Panc1 (cell line): ENCODE data around the gene SMAD6. TPM values are rescaled to one million over a fixed set of nuclear protein-coding genes. Genes with fewer than 3 reads are reported as not detected.

Source experiments
- ATAC-seq: fragments of 200-7000 bp; cut with Tn5 transposase; 2 replicates; pipeline ENCODE4 v1.9.1; 2020; ENCODE audit warnings: mild to moderate bottlenecking, moderate library complexity
- BruUV-seq: library from RNA; stranded (reverse); fragments of 400-500 nt; replicated peaks from 2 replicates; lab custom pipeline; 2021; lab: Mats Ljungman, UMichigan
- CTCF ChIA-PET: fragments of 300-600 bp; sonication (Branson Sonifier 250); formaldehyde crosslinking; loops from one replicate; lab custom pipeline; 2022; ENCODE audit warnings: antibody characterized with exemption; lab: Charles Lee
- POLR2A ChIA-PET: fragments of 300-600 bp; sonication (Branson Sonifier 250); formaldehyde crosslinking; loops from one replicate; lab custom pipeline; 2022; ENCODE audit warnings: antibody characterized with exemption; lab: Charles Lee
- DNase-seq: peaks from one replicate; pipeline ENCODE4 v3.0.0-alpha.2; 2010; ENCODE audit warnings: low read depth, low spot score
- H3K27ac ChIP-seq: 2 replicates; pipeline ENCODE4 v1.5.1; 2011; ENCODE audit warnings: mild to moderate bottlenecking, low read length, inconsistent platforms
- H3K27me3 ChIP-seq: fragments of 200-500 bp; sonication (Bioruptor generic); 2 replicates; pipeline ENCODE4 v1.6.0; 2014; ENCODE audit warnings: low read length, inconsistent platforms; ENCODE audit not compliant: control insufficient read depth, insufficient read depth
- H3K36me3 ChIP-seq: fragments of 200-500 bp; sonication (Bioruptor generic); 2 replicates; pipeline ENCODE4 v1.5.1; 2014; ENCODE audit warnings: inconsistent platforms, mild to moderate bottlenecking, low read length, moderate library complexity; ENCODE audit not compliant: control insufficient read depth, insufficient read depth
- H3K4me1 ChIP-seq: 2 replicates; pipeline ENCODE4 v1.5.1; 2011; ENCODE audit warnings: inconsistent platforms, mild to moderate bottlenecking, low read length, moderate library complexity; ENCODE audit not compliant: control insufficient read depth, insufficient read depth
- H3K4me3 ChIP-seq, 2 experiments: 2 replicates each; pipeline ENCODE4 v1.5.1; 2011 to 2012; ENCODE audit warnings: low read depth in 2 of 2, low read length in 2 of 2, mild to moderate bottlenecking in 2 of 2, inconsistent platforms in 1 of 2, moderate library complexity in 1 of 2
- H3K9me3 ChIP-seq: fragments of 200-500 bp; sonication (Bioruptor generic); 2 replicates; pipeline ENCODE4 v1.5.1; 2014; ENCODE audit warnings: low read depth, mild to moderate bottlenecking, inconsistent platforms, low read length, moderate library complexity; ENCODE audit not compliant: control insufficient read depth, insufficient read depth
- CTCF ChIP-seq: fragments of 450-650 bp; IDR thresholded peaks from 2 replicates; pipeline ENCODE4 v1.5.1; 2017; ENCODE audit warnings: mild to moderate bottlenecking
- POLR2AphosphoS5 ChIP-seq: IDR thresholded peaks from 2 replicates; pipeline ENCODE4 v1.6.1; 2012; ENCODE audit warnings: mild to moderate bottlenecking, low read depth, low read length, moderate library complexity
- REST ChIP-seq, 2 experiments: IDR thresholded peaks; 2 replicates each; pipeline ENCODE4 v1.6.1; 2011 to 2012; ENCODE audit warnings: low read depth in 2 of 2, control low read depth in 1 of 2, low read length in 1 of 2, mild to moderate bottlenecking in 1 of 2, moderate library complexity in 1 of 2; ENCODE audit not compliant: insufficient read depth in 1 of 2
- SIN3A ChIP-seq: IDR thresholded peaks from 2 replicates; pipeline ENCODE4 v1.6.1; 2012; ENCODE audit warnings: low read depth, mild to moderate bottlenecking, low read length, moderate library complexity, borderline replicate concordance; ENCODE audit not compliant: insufficient read depth
- TCF7L2 ChIP-seq: IDR thresholded peaks from 2 replicates; pipeline ENCODE4 v1.6.1; 2011; ENCODE audit warnings: mild to moderate bottlenecking, low read depth, low read length, inconsistent platforms
- in situ Hi-C: cut with HindIII; loops from 2 replicates; pipeline ENCODE4 v1.10.0; 2016; ENCODE audit warnings: low sequenced_read_pairs, low pct_unique_long_range_greater_than_20kb
- intact Hi-C: fragments of 100-400 bp; cut with micrococcal nuclease; formaldehyde crosslinking; loops from one replicate; pipeline ENCODE4 v1.10.0; 2022; ENCODE audit not compliant: unreplicated experiment
- total RNA-seq: library from RNA; stranded (reverse); gene quantifications from one replicate; pipeline ENCODE4 v1.2.1, GENCODE V29; 2021; ENCODE audit not compliant: unreplicated experiment

The SMAD6 gene
- total RNA-seq, 1 experiment from 2014 or later = 45.9 TPM

- no peaks in the 10 kb centered on the region for H3K36me3 ChIP-seq
- ChIA-PET POLR2A (interaction anchor here (0.7 kb wide), 1 partner anchor 18 kb away, joined by 14 read pairs; no protein-coding TSS in a partner anchor), CTCF (interaction anchor here (0.6 to 2.4 kb wide), 6 partner anchors 30 to 158 kb away, joined by 3 to 10 read pairs (median 4); no protein-coding TSS in a partner anchor)
- peak overlapping the region; percentile 91 to 97 for H3K4me3 ChIP-seq
- TF ChIP-seq TCF7L2 (no peak), CTCF (peak; percentile 91)
- DNase-seq (no peak), ATAC-seq (peak; percentile 26)
- H3K9me3 ChIP-seq = no peaks in the 10 kb centered on the region
- peak overlapping the region; percentile 94 for H3K27ac ChIP-seq
- peaks cover 69% of the 10 kb centered on the region for H3K4me1 ChIP-seq
- BruUV-seq = no TSS peak
- H3K27me3 ChIP-seq = no peaks in the 10 kb centered on the region
- intact Hi-C loops (loop anchor here (2.0 to 5.0 kb wide), 2 partner anchors 69 to 146 kb away; no protein-coding TSS in a partner anchor), in situ Hi-C loops (no loop called here)
These were observed 4.2 kb downstream of the SMAD6 start for GRCh38 chr15:66706225-66706732.

GRCh38 chr15:66706840-66707239 is 4.8 kb downstream of the SMAD6 start:
- in situ Hi-C loops = no loop called here
- Histone ChIP-seq H3K4me1 (peaks cover 75% of the 10 kb centered on the region), H3K4me3 (peak overlapping the region; percentile 91 to 97), H3K27ac (peak overlapping the region; percentile 94), H3K36me3 (no peaks in the 10 kb centered on the region), H3K9me3 (no peaks in the 10 kb centered on the region), H3K27me3 (no peaks in the 10 kb centered on the region)
- TF ChIP-seq SIN3A = no peak
- TF ChIP-seq TCF7L2 = no peak
- TF ChIP-seq CTCF = no peak
- no peak for TF ChIP-seq REST (IDR thresholded peaks at IDR 0.05; ENCODE audit: insufficient read depth in 1 of 2, low read depth in 2 of 2, low read length in 1 of 2)
- no peak; the same call in 1 of the 2 replicates for TF ChIP-seq POLR2AphosphoS5
- no peak for ATAC-seq
- DNase-seq = no peak
- ChIA-PET POLR2A (interaction anchor here (0.6 to 0.7 kb wide), 3 partner anchors 18 to 102 kb away, joined by 7 to 14 read pairs (median 10); no protein-coding TSS in a partner anchor), CTCF (interaction anchor here (0.6 to 2.4 kb wide), 8 partner anchors 25 to 157 kb away, joined by 3 to 10 read pairs (median 4); no protein-coding TSS in a partner anchor)
- intact Hi-C loops = loop anchor here (2.0 to 5.0 kb wide), 2 partner anchors 68 to 145 kb away; no protein-coding TSS in a partner anchor
- BruUV-seq = no TSS peak
